GM23338 (cell line): ENCODE results near the gene WDR26. TPM values are rescaled to one million over a fixed set of nuclear protein-coding genes. Genes with fewer than 3 reads are reported as not detected.

Experiments
- ATAC-seq: fragments of 200-7000 bp; cut with Tn5 transposase; 3 replicates; pipeline ENCODE4 v1.9.1; 2020
- DNase-seq: peaks from one replicate; pipeline ENCODE4 v3.0.0-alpha.2; 2015; ENCODE audit warnings: low spot score
- H2AFZ ChIP-seq: fragments of 200-600 bp; sonication (generic); 2 replicates; pipeline ENCODE4 v1.8.0; 2016; ENCODE audit warnings: antibody characterized with exemption, mild to moderate bottlenecking, moderate library complexity
- H3F3A ChIP-seq: fragments of 200-600 bp; sonication (generic); replicated peaks from 2 replicates; pipeline ENCODE4 v1.8.0; 2017; ENCODE audit warnings: antibody characterized with exemption, mixed run types, low read depth
- H3K27ac ChIP-seq: fragments of 200-600 bp; sonication (generic); 2 replicates; pipeline ENCODE4 v1.6.1; 2016; ENCODE audit warnings: low read depth
- H3K27me3 ChIP-seq: fragments of 200-600 bp; sonication (generic); 2 replicates; pipeline ENCODE4 v1.8.0; 2016; ENCODE audit warnings: mild to moderate bottlenecking, mixed run types, moderate library complexity; ENCODE audit not compliant: insufficient read depth
- H3K36me3 ChIP-seq: fragments of 200-600 bp; sonication (generic); 2 replicates; pipeline ENCODE4 v1.8.0; 2016; ENCODE audit warnings: mild to moderate bottlenecking; ENCODE audit not compliant: insufficient read depth
- H3K4me1 ChIP-seq: fragments of 200-600 bp; sonication (generic); 2 replicates; pipeline ENCODE4 v1.8.0; 2016; ENCODE audit warnings: mild to moderate bottlenecking, moderate library complexity; ENCODE audit not compliant: insufficient read depth
- H3K4me2 ChIP-seq: fragments of 200-600 bp; sonication (generic); 2 replicates; pipeline ENCODE4 v1.7.1; 2017; ENCODE audit warnings: mixed run types
- H3K4me3 ChIP-seq: fragments of 200-600 bp; sonication (generic); 2 replicates; pipeline ENCODE4 v1.6.1; 2016; ENCODE audit warnings: mixed run types
- H3K79me2 ChIP-seq: fragments of 200-600 bp; sonication (generic); replicated peaks from 2 replicates; pipeline ENCODE4 v1.8.0; 2017; ENCODE audit warnings: mild to moderate bottlenecking; ENCODE audit not compliant: insufficient read depth
- H3K9me2 ChIP-seq: fragments of 200-600 bp; sonication (generic); 2 replicates; pipeline ENCODE4 v1.8.0; 2017; ENCODE audit not compliant: insufficient read depth
- H4K20me1 ChIP-seq: fragments of 200-600 bp; sonication (generic); replicated peaks from 2 replicates; pipeline ENCODE4 v1.8.0; 2017; ENCODE audit warnings: mild to moderate bottlenecking; ENCODE audit not compliant: insufficient read depth
- H3K27ac Mint-ChIP-seq: 2 replicates; pipeline ENCODE4 v1.8.0; 2020; ENCODE audit warnings: inconsistent platforms, mild to moderate bottlenecking, moderate library complexity, mixed read lengths
- H3K27me3 Mint-ChIP-seq: 3 replicates; pipeline ENCODE4 v1.8.0; 2022; ENCODE audit warnings: low read depth, mild to moderate bottlenecking, moderate library complexity, mixed read lengths, inconsistent platforms; ENCODE audit not compliant: insufficient read depth, poor library complexity
- H3K36me3 Mint-ChIP-seq: 3 replicates; pipeline ENCODE4 v1.8.0; 2021; ENCODE audit warnings: low read depth, mild to moderate bottlenecking, inconsistent platforms, moderate library complexity, mixed read lengths
- H3K4me1 Mint-ChIP-seq: 3 replicates; pipeline ENCODE4 v1.8.0; 2020; ENCODE audit warnings: mild to moderate bottlenecking, inconsistent platforms, mixed read lengths
- H3K4me3 Mint-ChIP-seq: 3 replicates; pipeline ENCODE4 v1.8.0; 2021; ENCODE audit warnings: moderate library complexity, mild to moderate bottlenecking, inconsistent platforms, mixed read lengths
- H3K9me3 Mint-ChIP-seq: 3 replicates; pipeline ENCODE4 v1.8.0; 2020; ENCODE audit warnings: moderate library complexity, mild to moderate bottlenecking, inconsistent platforms, mixed read lengths
- EZH2phosphoT487 ChIP-seq: fragments of 200-600 bp; sonication (generic); IDR thresholded peaks from one replicate; pipeline ENCODE4 v1.8.1; 2018; ENCODE audit warnings: antibody characterized with exemption; ENCODE audit not compliant: unreplicated experiment
- JUNB ChIP-seq: IDR thresholded peaks from one replicate; pipeline ENCODE4 v1.6.1; 2016; ENCODE audit warnings: antibody characterized with exemption; ENCODE audit not compliant: unreplicated experiment
- NANOG ChIP-seq: IDR thresholded peaks from 2 replicates; pipeline ENCODE4 v1.6.1; 2016; ENCODE audit warnings: antibody characterized with exemption, borderline replicate concordance
- POLR2AphosphoS5 ChIP-seq: IDR thresholded peaks from 2 replicates; pipeline ENCODE4 v1.6.1; 2016; ENCODE audit warnings: antibody characterized with exemption, low read depth
- polyA plus RNA-seq: library from polyadenylated mRNA; unstranded; fragments of >200 nt; fragmentation: Nextera tagmentation; extraction: Ambion mirVana; gene quantifications from 2 replicates; pipeline ENCODE4 v1.2.1, GENCODE V29; 2016
- total RNA-seq: library from RNA; depleted of rRNA; stranded (reverse); fragments of >200 nt; shearing (Covaris generic); gene quantifications from 2 replicates; pipeline ENCODE4 v1.2.3, GENCODE V29; 2014
- TF ChIP-seq, protein P1 (sequence below), 2 experiments: fragments of 200-600 bp in 1 of 2; sonication (generic) in 1 of 2; conservative IDR thresholded peaks; 2 replicates each; pipeline versions ENCODE4 v1.5.1 to v1.6.1; 2016 to 2017; ENCODE audit warnings: antibody characterized with exemption in 2 of 2, low read depth in 2 of 2, mild to moderate bottlenecking in 2 of 2, moderate library complexity in 1 of 2
- TF ChIP-seq, protein P2 (sequence below): fragments of 250-450 bp; sonication (Bioruptor Pico); IDR thresholded peaks from 2 replicates; pipeline ENCODE4 v1.5.0; 2020; ENCODE audit warnings: mild to moderate bottlenecking, moderate library complexity

Gene WDR26
- total and polyA plus RNA-seq, 2 experiments from 2014 or later = 16.9 to 74.6 TPM

DNA sequence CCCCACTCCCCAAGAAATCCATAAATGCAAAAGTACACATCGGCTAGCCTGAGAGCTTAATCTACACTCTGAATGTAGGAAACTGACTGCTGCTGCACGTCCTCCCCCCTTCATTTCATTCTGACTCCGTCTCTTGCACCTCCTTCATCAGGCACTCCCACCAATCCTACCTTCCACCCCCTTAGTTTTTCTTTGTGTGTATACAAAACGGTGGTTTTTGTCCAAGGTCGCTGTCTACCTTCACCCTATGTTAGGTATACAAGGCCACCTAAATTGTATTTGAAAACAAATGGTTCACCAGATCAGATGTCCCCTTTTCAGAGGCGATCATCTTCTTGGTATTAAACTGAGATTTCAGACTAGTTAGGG, 1.9 kb downstream of the WDR26 start:
- Histone ChIP-seq H3K79me2 (peaks cover 78% of the 10 kb centered on the region), H3K9me2 (no peaks in the 10 kb centered on the region), H3K4me3 (peak overlapping the region; percentile 65), H3K27ac (0 out of 2 replicates have a peak overlapping the region, but pooled peaks have one; percentile 3), H4K20me1 (peaks cover 28% of the 10 kb centered on the region), H3K27me3 (no peaks in the 10 kb centered on the region), H3K36me3 (peaks cover 7% of the 10 kb centered on the region; the same call in 1 of the 2 replicates), H2AFZ (no peak overlapping the region), H3F3A (no peaks in the 10 kb centered on the region), H3K4me1 (peaks cover 32% of the 10 kb centered on the region), H3K4me2 (peak overlapping the region; percentile 92)
- Mint-ChIP-seq H3K4me3 (peak overlapping the region; percentile 89), H3K36me3 (peaks cover 46% of the 10 kb centered on the region), H3K27ac (peak overlapping the region; percentile 49), H3K9me3 (no peaks in the 10 kb centered on the region), H3K4me1 (peaks cover 38% of the 10 kb centered on the region), H3K27me3 (peaks cover 7% of the 10 kb centered on the region)
- TF ChIP-seq EZH2phosphoT487 (no peak), JUNB (no peak)
- TF ChIP-seq, protein P1, sequence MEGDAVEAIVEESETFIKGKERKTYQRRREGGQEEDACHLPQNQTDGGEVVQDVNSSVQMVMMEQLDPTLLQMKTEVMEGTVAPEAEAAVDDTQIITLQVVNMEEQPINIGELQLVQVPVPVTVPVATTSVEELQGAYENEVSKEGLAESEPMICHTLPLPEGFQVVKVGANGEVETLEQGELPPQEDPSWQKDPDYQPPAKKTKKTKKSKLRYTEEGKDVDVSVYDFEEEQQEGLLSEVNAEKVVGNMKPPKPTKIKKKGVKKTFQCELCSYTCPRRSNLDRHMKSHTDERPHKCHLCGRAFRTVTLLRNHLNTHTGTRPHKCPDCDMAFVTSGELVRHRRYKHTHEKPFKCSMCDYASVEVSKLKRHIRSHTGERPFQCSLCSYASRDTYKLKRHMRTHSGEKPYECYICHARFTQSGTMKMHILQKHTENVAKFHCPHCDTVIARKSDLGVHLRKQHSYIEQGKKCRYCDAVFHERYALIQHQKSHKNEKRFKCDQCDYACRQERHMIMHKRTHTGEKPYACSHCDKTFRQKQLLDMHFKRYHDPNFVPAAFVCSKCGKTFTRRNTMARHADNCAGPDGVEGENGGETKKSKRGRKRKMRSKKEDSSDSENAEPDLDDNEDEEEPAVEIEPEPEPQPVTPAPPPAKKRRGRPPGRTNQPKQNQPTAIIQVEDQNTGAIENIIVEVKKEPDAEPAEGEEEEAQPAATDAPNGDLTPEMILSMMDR (conservative IDR thresholded peaks at IDR 0.05; ENCODE audit: low read depth in 2 of 2) = no peak
- ATAC-seq (no peak), DNase-seq (no peak)

DNA sequence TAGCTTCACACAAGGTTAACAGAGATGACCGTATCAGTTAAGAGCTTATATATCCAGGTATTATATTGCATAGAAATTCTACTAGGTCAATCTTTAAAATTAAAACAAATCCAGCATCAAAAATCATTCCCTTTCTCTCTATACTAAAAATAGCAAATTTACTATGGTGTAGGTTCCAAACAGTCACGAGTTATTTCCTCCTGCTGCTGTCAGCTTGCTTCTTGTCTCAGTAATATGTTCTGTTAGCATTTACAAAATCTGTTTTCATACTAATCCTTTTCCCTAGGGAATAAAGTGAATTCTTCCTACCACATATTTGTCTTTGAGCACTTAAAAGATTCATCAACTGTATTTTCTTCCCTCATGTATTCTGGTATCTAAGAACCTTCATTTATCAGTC, 2.5 kb downstream of the WDR26 start:
- peaks cover 38% of the 10 kb centered on the region for H3K4me1 Mint-ChIP-seq
- no peak overlapping the region; the same call in 1 of the 2 replicates for H3K27ac ChIP-seq
- H3K4me3 Mint-ChIP-seq = peak overlapping the region; percentile 89

DNA sequence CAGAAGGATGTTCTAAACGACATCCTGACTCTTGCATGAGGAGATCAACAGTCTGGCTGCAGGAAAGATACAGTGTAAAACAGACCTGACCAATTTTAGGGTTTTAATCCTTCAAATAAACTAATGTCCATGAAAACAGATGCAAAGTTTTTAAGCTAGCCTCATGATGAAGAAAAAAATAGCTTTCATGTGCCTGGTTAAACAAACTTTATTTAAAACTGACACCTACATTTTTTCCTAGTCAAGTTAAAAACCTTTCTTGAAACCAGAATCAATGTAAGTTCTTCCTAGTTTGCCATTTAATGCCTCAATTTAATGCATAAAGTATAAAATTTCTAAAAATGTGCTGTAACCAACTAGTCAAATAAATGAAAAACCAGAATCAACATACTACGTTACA, 2.9 kb downstream of the WDR26 start:
- no peaks in the 10 kb centered on the region for H3K9me2 ChIP-seq
- Mint-ChIP-seq H3K4me3 (peak overlapping the region; percentile 89), H3K36me3 (peaks cover 53% of the 10 kb centered on the region), H3K4me1 (peaks cover 36% of the 10 kb centered on the region), H3K27ac (no peak overlapping the region), H3K27me3 (peaks cover 7% of the 10 kb centered on the region), H3K9me3 (no peaks in the 10 kb centered on the region)
- H3K27ac ChIP-seq = no peak overlapping the region; the same call in 1 of the 2 replicates
- no peaks in the 10 kb centered on the region for H3F3A ChIP-seq
- H3K36me3 ChIP-seq = peaks cover 11% of the 10 kb centered on the region; the same call in 1 of the 2 replicates
- H4K20me1 ChIP-seq = peaks cover 28% of the 10 kb centered on the region
- peak overlapping the region; percentile 92 for H3K4me2 ChIP-seq
- peak overlapping the region; percentile 65 for H3K4me3 ChIP-seq
- DNase-seq (no peak), ATAC-seq (no peak)
- H3K4me1 ChIP-seq = peaks cover 32% of the 10 kb centered on the region
- peaks cover 87% of the 10 kb centered on the region for H3K79me2 ChIP-seq
- H3K27me3 ChIP-seq = no peaks in the 10 kb centered on the region
- H2AFZ ChIP-seq = no peak overlapping the region
- TF ChIP-seq, protein P1 (conservative IDR thresholded peaks at IDR 0.05; ENCODE audit: low read depth in 2 of 2) = no peak
- TF ChIP-seq, protein P2, sequence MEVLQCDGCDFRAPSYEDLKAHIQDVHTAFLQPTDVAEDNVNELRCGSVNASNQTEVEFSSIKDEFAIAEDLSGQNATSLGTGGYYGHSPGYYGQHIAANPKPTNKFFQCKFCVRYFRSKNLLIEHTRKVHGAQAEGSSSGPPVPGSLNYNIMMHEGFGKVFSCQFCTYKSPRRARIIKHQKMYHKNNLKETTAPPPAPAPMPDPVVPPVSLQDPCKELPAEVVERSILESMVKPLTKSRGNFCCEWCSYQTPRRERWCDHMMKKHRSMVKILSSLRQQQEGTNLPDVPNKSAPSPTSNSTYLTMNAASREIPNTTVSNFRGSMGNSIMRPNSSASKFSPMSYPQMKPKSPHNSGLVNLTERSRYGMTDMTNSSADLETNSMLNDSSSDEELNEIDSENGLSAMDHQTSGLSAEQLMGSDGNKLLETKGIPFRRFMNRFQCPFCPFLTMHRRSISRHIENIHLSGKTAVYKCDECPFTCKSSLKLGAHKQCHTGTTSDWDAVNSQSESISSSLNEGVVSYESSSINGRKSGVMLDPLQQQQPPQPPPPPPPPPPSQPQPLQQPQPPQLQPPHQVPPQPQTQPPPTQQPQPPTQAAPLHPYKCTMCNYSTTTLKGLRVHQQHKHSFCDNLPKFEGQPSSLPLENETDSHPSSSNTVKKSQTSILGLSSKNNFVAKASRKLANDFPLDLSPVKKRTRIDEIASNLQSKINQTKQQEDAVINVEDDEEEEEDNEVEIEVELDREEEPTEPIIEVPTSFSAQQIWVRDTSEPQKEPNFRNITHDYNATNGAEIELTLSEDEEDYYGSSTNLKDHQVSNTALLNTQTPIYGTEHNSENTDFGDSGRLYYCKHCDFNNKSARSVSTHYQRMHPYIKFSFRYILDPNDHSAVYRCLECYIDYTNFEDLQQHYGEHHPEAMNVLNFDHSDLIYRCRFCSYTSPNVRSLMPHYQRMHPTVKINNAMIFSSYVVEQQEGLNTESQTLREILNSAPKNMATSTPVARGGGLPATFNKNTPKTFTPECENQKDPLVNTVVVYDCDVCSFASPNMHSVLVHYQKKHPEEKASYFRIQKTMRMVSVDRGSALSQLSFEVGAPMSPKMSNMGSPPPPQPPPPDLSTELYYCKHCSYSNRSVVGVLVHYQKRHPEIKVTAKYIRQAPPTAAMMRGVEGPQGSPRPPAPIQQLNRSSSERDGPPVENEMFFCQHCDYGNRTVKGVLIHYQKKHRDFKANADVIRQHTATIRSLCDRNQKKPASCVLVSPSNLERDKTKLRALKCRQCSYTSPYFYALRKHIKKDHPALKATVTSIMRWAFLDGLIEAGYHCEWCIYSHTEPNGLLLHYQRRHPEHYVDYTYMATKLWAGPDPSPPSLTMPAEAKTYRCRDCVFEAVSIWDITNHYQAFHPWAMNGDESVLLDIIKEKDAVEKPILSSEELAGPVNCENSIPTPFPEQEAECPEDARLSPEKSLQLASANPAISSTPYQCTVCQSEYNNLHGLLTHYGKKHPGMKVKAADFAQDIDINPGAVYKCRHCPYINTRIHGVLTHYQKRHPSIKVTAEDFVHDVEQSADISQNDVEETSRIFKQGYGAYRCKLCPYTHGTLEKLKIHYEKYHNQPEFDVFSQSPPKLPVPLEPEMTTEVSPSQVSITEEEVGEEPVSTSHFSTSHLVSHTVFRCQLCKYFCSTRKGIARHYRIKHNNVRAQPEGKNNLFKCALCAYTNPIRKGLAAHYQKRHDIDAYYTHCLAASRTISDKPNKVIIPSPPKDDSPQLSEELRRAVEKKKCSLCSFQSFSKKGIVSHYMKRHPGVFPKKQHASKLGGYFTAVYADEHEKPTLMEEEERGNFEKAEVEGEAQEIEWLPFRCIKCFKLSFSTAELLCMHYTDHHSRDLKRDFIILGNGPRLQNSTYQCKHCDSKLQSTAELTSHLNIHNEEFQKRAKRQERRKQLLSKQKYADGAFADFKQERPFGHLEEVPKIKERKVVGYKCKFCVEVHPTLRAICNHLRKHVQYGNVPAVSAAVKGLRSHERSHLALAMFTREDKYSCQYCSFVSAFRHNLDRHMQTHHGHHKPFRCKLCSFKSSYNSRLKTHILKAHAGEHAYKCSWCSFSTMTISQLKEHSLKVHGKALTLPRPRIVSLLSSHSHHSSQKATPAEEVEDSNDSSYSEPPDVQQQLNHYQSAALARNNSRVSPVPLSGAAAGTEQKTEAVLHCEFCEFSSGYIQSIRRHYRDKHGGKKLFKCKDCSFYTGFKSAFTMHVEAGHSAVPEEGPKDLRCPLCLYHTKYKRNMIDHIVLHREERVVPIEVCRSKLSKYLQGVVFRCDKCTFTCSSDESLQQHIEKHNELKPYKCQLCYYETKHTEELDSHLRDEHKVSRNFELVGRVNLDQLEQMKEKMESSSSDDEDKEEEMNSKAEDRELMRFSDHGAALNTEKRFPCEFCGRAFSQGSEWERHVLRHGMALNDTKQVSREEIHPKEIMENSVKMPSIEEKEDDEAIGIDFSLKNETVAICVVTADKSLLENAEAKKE (CRISPR knock-in tag) = no peak
- no peak for TF ChIP-seq NANOG
- TF ChIP-seq POLR2AphosphoS5 = no peak

More for the DNA sequence above, 2.5 kb downstream of the WDR26 start:
- peaks cover 50% of the 10 kb centered on the region for H3K36me3 Mint-ChIP-seq
- no peaks in the 10 kb centered on the region for H3K9me3 Mint-ChIP-seq
- H3K27me3 Mint-ChIP-seq = peaks cover 7% of the 10 kb centered on the region
- no peak for TF ChIP-seq EZH2phosphoT487
- Histone ChIP-seq H2AFZ (no peak overlapping the region), H3K79me2 (peaks cover 83% of the 10 kb centered on the region), H3K4me1 (peaks cover 32% of the 10 kb centered on the region), H3K36me3 (peaks cover 11% of the 10 kb centered on the region; the same call in 1 of the 2 replicates), H3K4me2 (peak overlapping the region; percentile 92), H3K9me2 (no peaks in the 10 kb centered on the region), H3K4me3 (peak overlapping the region; percentile 65), H3F3A (no peaks in the 10 kb centered on the region), H4K20me1 (peaks cover 28% of the 10 kb centered on the region), H3K27me3 (no peaks in the 10 kb centered on the region)
- no peak overlapping the region for H3K27ac Mint-ChIP-seq
- no peak for DNase-seq
- ATAC-seq = no peak
